COLO668 (cell line): ENCODE results near the gene ARRB1.

Experiments used
- DNase-seq: peaks from one replicate; lab custom pipeline; 2025; ENCODE audit not compliant: unreplicated experiment; lab: John Stamatoyannopoulos, UW

The ARRB1 gene

GRCh38 chr11:75260396-75261170 is 90.9 kb downstream of the ARRB1 start:
- no peak for DNase-seq

GRCh38 chr11:75254326-75254725 is 97.1 kb downstream of the ARRB1 start:
- DNase-seq, result no peak

GRCh38 chr11:75249704-75250103 is 101.8 kb downstream of the ARRB1 start:
- DNase-seq, result no peak

- DNase-seq, result no peak
Measured at GRCh38 chr11:75248924-75249256, 102.6 kb downstream of the ARRB1 start.

- DNase-seq, result no peak
Measured at GRCh38 chr11:75246671-75247350, 104.7 kb downstream of the ARRB1 start.

GRCh38 chr11:75246006-75246670 is 105.3 kb downstream of the ARRB1 start:
- DNase-seq, result no peak

GRCh38 chr11:75245356-75246005 is 106.0 kb downstream of the ARRB1 start:
- DNase-seq, result no peak

GRCh38 chr11:75244052-75244814 is 107.2 kb downstream of the ARRB1 start:
- DNase-seq, result no peak

- DNase-seq, result no peak
Measured at GRCh38 chr11:75242722-75243600, 108.5 kb downstream of the ARRB1 start.

- DNase-seq, result no peak
Measured at GRCh38 chr11:75241906-75242644, 109.4 kb downstream of the ARRB1 start.

- DNase-seq, result peak; percentile 81
Measured at GRCh38 chr11:75241036-75241905, 110.2 kb downstream of the ARRB1 start.

- DNase-seq, result no peak
Measured at GRCh38 chr11:75240311-75241035, 111.0 kb downstream of the ARRB1 start, which contains the start of gene TPBGL. TPBGL (plus strand) TSS chr11:75240774; CDS start chr11:75241050, 276 bp downstream.

GRCh38 chr11:75239531-75240290 is 111.8 kb downstream of the ARRB1 start:
- no peak for DNase-seq

GRCh38 chr11:75238595-75239440 is 112.6 kb downstream of the ARRB1 start:
- DNase-seq, result no peak

GRCh38 chr11:75237050-75237449 is 114.4 kb downstream of the ARRB1 start:
- no peak for DNase-seq

- DNase-seq, result no peak
Measured at GRCh38 chr11:75236062-75236461, 115.4 kb downstream of the ARRB1 start.
